Endothelial cell of umbilical vein (primary cell): Measurements from ENCODE around the gene MGME1. TPM values are rescaled to one million over a fixed set of nuclear protein-coding genes. Genes with fewer than 3 reads are reported as not detected.

ENCODE experiments used
- BruUV-seq: library from RNA; stranded (reverse); fragments of 400-500 nt; replicated peaks from 2 replicates; lab custom pipeline; 2021; lab: Mats Ljungman, UMichigan
- CTCF ChIA-PET: fragments of 300-600, 350-600 bp; sonication (Branson Sonifier 250); formaldehyde crosslinking; loops from one replicate; lab custom pipeline; 2021; ENCODE audit warnings: antibody characterized with exemption, inconsistent platforms; lab: Charles Lee
- POLR2A ChIA-PET: fragments of 300-600, 350-600 bp; sonication (Branson Sonifier 250); formaldehyde crosslinking; loops from one replicate; lab custom pipeline; 2021; ENCODE audit warnings: antibody characterized with exemption, inconsistent platforms; lab: Charles Lee
- DNase-seq: peaks from one replicate; pipeline ENCODE4 v3.0.0-alpha.2; 2011; ENCODE audit warnings: low read depth, low spot score
- FAIRE-seq: peaks from 2 replicates; lab custom pipeline; 2011; peaks lifted over from hg19 to GRCh38; lab: Jason Lieb, UNC
- H2AFZ ChIP-seq: 2 replicates; pipeline ENCODE4 v1.6.0; 2012; ENCODE audit warnings: low read depth, low read length, control low read depth, inconsistent platforms
- H3K27ac ChIP-seq: 2 replicates; pipeline ENCODE4 v1.5.1; 2011; ENCODE audit warnings: low read depth, mild to moderate bottlenecking, control low read depth, low read length, moderate library complexity; ENCODE audit not compliant: insufficient read depth
- H3K27me3 ChIP-seq, 2 experiments: 2 replicates each; pipeline versions ENCODE4 v1.6.0 to v1.6.1; 2011; ENCODE audit warnings: low read length in 2 of 2, mixed read lengths in 1 of 2; ENCODE audit not compliant: control insufficient read depth in 2 of 2, insufficient read depth in 2 of 2
- H3K36me3 ChIP-seq, 2 experiments: 2 replicates in 1 of 2; 3 replicates in 1 of 2; pipeline ENCODE4 v1.5.1; 2011; ENCODE audit warnings: low read length in 2 of 2, mild to moderate bottlenecking in 1 of 2, moderate library complexity in 1 of 2; ENCODE audit not compliant: control insufficient read depth in 2 of 2, insufficient read depth in 2 of 2; ENCODE audit errors: extremely low read depth in 1 of 2
- H3K4me1 ChIP-seq: 3 replicates; pipeline ENCODE4 v1.5.1; 2011; ENCODE audit warnings: mild to moderate bottlenecking, low read length; ENCODE audit not compliant: control insufficient read depth, insufficient read depth; ENCODE audit errors: extremely low read depth
- H3K4me2 ChIP-seq: 2 replicates; pipeline ENCODE4 v1.6.1; 2011; ENCODE audit warnings: low read length, control low read depth, mixed read lengths; ENCODE audit not compliant: insufficient read depth
- H3K4me3 ChIP-seq, 3 experiments: fragments of 200-600 bp in 1 of 3; sonication (generic), shearing (Covaris generic) in 1 of 3; replicated peaks in 1 of 3; 2 replicates each; pipeline ENCODE4 v1.5.1; 2011 to 2016; ENCODE audit warnings: control low read depth in 3 of 3, low read length in 3 of 3, mild to moderate bottlenecking in 2 of 3, inconsistent platforms in 1 of 3, low read depth in 1 of 3, moderate library complexity in 1 of 3; ENCODE audit not compliant: insufficient read depth in 1 of 3
- H3K79me2 ChIP-seq: 2 replicates; pipeline ENCODE4 v1.6.0; 2012; ENCODE audit warnings: low read length, inconsistent platforms; ENCODE audit not compliant: control insufficient read depth, insufficient read depth
- H3K9ac ChIP-seq: replicated peaks from 2 replicates; pipeline ENCODE3; 2011; ENCODE audit warnings: low read length, control low read depth; ENCODE audit not compliant: insufficient read depth; ENCODE audit errors: extremely low read depth
- H3K9me1 ChIP-seq: replicated peaks from 3 replicates; pipeline ENCODE4 v1.6.0; 2011; ENCODE audit warnings: mild to moderate bottlenecking, low read length; ENCODE audit not compliant: control insufficient read depth, insufficient read depth; ENCODE audit errors: extremely low read depth
- H3K9me3 ChIP-seq: replicated peaks from 2 replicates; pipeline ENCODE4 v1.5.1; 2012; ENCODE audit warnings: low read length, inconsistent platforms; ENCODE audit not compliant: control insufficient read depth, insufficient read depth
- H4K20me1 ChIP-seq: replicated peaks from 2 replicates; pipeline ENCODE3; 2011; ENCODE audit warnings: mild to moderate bottlenecking, low read length; ENCODE audit not compliant: control insufficient read depth, insufficient read depth; ENCODE audit errors: extremely low read depth
- CTCF ChIP-seq, 2 donors: IDR thresholded peaks; 1 replicate in 1 of 2; 2 replicates in 1 of 2; pipeline ENCODE4 v1.5.1; 2011; ENCODE audit warnings: low read length in 2 of 2, mild to moderate bottlenecking in 2 of 2, moderate library complexity in 2 of 2, control low read depth in 1 of 2, inconsistent platforms in 1 of 2, low read depth in 1 of 2; ENCODE audit not compliant: insufficient read depth in 1 of 2; ENCODE audit errors: extremely low read depth in 1 of 2
- GATA2 ChIP-seq: IDR thresholded peaks from 2 replicates; pipeline ENCODE4 v1.7.0; 2011; ENCODE audit warnings: low read depth, mild to moderate bottlenecking, moderate library complexity, mixed read lengths, low read length; ENCODE audit not compliant: insufficient read length, insufficient read depth
- MYC ChIP-seq: IDR thresholded peaks from one replicate; pipeline ENCODE4 v1.6.1; 2011; ENCODE audit warnings: mild to moderate bottlenecking, low read depth, low read length
- POLR2A ChIP-seq: IDR thresholded peaks from 2 replicates; pipeline ENCODE4 v1.6.1; 2012; ENCODE audit warnings: low read depth, mild to moderate bottlenecking, control low read depth, low read length
- POLR2AphosphoS5 ChIP-seq: IDR thresholded peaks from 2 replicates; pipeline ENCODE4 v1.6.1; 2012; ENCODE audit warnings: low read depth, mild to moderate bottlenecking, control low read depth, low read length, moderate library complexity; ENCODE audit not compliant: insufficient read depth
- dilution Hi-C: fragments of 300-500 bp; cut with MboI; formaldehyde crosslinking; loops from one replicate; pipeline ENCODE4 v1.15.0; 2019; ENCODE audit warnings: low sequenced_read_pairs; ENCODE audit not compliant: extremely low pct_ligation_motif_present
- intact Hi-C: fragments of 100-400 bp; cut with micrococcal nuclease; formaldehyde crosslinking; loops from one replicate; pipeline ENCODE4 v1.10.0; 2022
- polyA plus RNA-seq, 4 experiments: library from polyadenylated mRNA; depleted of rRNA in 3 of 4; stranded (reverse) in 3 of 4; unstranded in 1 of 4; fragments of >200 nt; gene quantifications; 2 replicates each; pipeline versions ENCODE4 v1.2.1 to v1.2.3, GENCODE V29; 2011 to 2012; ENCODE audit warnings: missing spikeins in 1 of 4
- total RNA-seq: library from RNA; stranded (reverse); gene quantifications from 2 replicates; pipeline ENCODE4 v1.2.3, GENCODE V29; 2021

MGME1 gene
- total and polyA plus RNA-seq, 2 donors (not counting 3 experiments of a cell fraction or from before 2014, with no cell fraction given): 8.9 to 26.2 TPM

DNA sequence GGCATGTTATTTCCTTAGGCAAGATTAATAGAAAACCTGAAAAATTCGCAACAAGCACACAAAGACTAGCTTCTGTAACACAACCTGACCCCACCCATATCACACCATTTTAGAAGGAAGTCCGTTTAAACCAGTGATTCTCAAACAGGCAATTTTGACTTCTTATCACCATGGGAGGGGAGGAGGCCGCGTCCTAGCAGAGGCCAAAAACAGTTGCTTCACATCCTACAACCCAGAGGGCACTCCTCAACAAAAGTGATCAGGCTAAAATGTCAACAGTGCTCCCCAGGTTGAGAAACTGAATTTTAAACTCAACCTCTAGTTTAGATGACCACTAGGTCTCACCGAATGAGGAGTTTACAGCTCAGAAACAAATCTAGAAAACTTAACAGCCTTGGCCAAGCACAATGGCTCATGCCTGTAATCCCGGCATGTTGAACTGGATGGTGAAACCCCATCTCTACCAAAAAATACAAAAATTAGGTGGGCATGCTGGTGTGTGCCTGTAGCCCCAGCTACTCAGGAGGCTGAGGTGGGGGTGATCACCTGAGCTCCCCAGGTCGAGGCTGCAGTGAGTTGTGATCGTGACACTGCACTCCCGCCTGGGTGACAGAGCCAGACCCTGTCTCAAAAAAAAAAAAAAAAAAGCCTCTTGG, 3.6 kb upstream of the MGME1 start:
- Histone ChIP-seq H3K27me3 (no peaks in the 10 kb centered on the region), H3K9ac (no peak overlapping the region), H3K4me2 (peak overlapping the region; percentile 97), H3K4me3 (peak overlapping the region in 1 of 3 experiments; percentile 97), H3K9me3 (no peaks in the 10 kb centered on the region), H3K36me3 (no peaks in the 10 kb centered on the region), H3K9me1 (no peaks in the 10 kb centered on the region), H2AFZ (no peak overlapping the region), H4K20me1 (peaks cover 12% of the 10 kb centered on the region), H3K27ac (peak overlapping the region; percentile 15), H3K79me2 (peaks cover 87% of the 10 kb centered on the region), H3K4me1 (peaks cover 58% of the 10 kb centered on the region)
- intact Hi-C loops (loop anchor here (10.0 kb wide), 1 partner anchor 170 kb away; the partner anchor contains the start of genes KAT14 and PET117), dilution Hi-C loops (no loop called here)
- ChIA-PET POLR2A (interaction anchor here (1.0 kb wide), 1 partner anchor 283 kb away, joined by 3 read pairs; the partner anchor contains the start of gene RRBP1), CTCF (interaction anchor here (0.7 to 7.7 kb wide), 8 partner anchors 8 to 460 kb away, joined by 3 to 104 read pairs (median 6); no protein-coding TSS in a partner anchor)
- DNase-seq: no peak
- TF ChIP-seq GATA2: no peak
- no peak for TF ChIP-seq POLR2A
- FAIRE-seq: no peak
- no TSS peak for BruUV-seq

DNA sequence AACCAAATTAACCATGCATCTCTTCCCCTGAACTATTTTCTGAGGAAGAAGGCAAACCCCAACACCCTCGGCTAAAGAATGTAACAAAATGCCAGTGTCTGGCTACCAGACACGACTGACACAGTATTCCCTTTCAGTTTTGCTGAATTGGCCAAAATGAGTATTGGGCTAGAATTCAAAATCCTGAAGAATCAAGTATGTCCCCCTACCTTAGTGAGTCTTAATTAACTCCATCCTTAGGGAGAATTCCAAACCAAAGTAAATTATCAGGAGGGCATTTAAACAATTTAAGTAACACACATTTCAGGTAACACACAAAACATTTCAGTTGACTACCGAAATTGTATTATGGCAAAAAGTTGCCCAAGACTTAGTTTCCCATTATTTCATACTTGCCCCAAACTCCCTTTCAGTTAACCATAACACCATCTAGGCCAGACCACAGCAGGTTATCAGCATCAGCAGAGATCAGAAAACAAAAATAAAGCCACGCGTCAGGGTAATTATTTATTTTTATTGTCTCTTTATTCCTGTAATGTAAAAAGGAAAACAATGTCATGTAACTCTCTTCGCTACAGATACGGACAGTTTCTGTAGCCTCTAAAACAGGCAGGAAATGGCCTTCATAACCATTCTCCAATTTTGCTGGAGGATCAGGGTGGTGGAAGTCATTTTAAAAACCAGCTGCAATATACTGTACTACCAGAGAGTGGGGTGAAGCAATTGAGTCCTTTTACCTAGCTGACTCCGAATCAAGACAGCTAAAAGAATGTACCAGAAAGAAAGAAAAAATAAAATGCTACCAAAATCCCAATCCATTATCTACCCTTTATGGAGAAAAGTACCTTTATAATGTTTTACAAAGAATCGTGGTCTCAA, 2.1 kb upstream of the MGME1 start:
- TF ChIP-seq MYC (no peak), CTCF (IDR thresholded peaks at IDR 0.05; ENCODE audit: extremely low read depth in 1 of 2, insufficient read depth in 1 of 2, low read depth in 1 of 2, low read length in 2 of 2) (peak; percentile 5 to 14), POLR2AphosphoS5 (peak; percentile 17)
- Histone ChIP-seq H3K4me1 (peaks cover 62% of the 10 kb centered on the region), H3K9me3 (no peaks in the 10 kb centered on the region), H3K36me3 (no peaks in the 10 kb centered on the region), H4K20me1 (peaks cover 12% of the 10 kb centered on the region), H2AFZ (no peak overlapping the region), H3K79me2 (peaks cover 84% of the 10 kb centered on the region), H3K4me3 (peak overlapping the region; percentile 76 to 97 (median 97)), H3K4me2 (peak overlapping the region; percentile 97), H3K27me3 (no peaks in the 10 kb centered on the region), H3K9ac (peak overlapping the region; percentile 97), H3K27ac (peak overlapping the region; percentile 92), H3K9me1 (no peaks in the 10 kb centered on the region)
- POLR2A ChIA-PET: interaction anchor here (0.6 to 1.1 kb wide), 4 partner anchors 26 to 300 kb away, joined by 3 to 5 read pairs (median 4); partner anchors contain the start of gene RRBP1
- no TSS peak for BruUV-seq
- intact Hi-C loops: loop anchor here (1.0 to 10.0 kb wide), 2 partner anchors 8 to 168 kb away; partner anchors contain the start of genes KAT14 and PET117
- peak; percentile 58 for FAIRE-seq
- dilution Hi-C loops: no loop called here
- CTCF ChIA-PET: interaction anchor here (0.7 to 7.7 kb wide), 10 partner anchors 9 to 286 kb away, joined by 3 to 104 read pairs (median 6); partner anchors contain the start of gene RRBP1
- DNase-seq: peak; percentile 49
